Nephron (organoid): ENCODE measurements around the gene SLC16A13.
A peak's percentile ranks its signal among the peaks of the same experiment; 100 is the strongest.

Experiments
- H3K27ac Mint-ChIP-seq, 3 experiments: 2 replicates each; pipeline ENCODE4 v1.8.0; 2020; ENCODE audit warnings: mixed read lengths in 3 of 3, mild to moderate bottlenecking in 2 of 3, moderate library complexity in 1 of 3
- H3K27me3 Mint-ChIP-seq: 2 replicates; pipeline ENCODE4 v1.8.0; 2021; ENCODE audit warnings: low read depth, mild to moderate bottlenecking, moderate library complexity, mixed read lengths
- H3K36me3 Mint-ChIP-seq: 2 replicates; pipeline ENCODE4 v1.8.0; 2020; ENCODE audit warnings: low read depth, mixed read lengths
- H3K4me1 Mint-ChIP-seq: 2 replicates; pipeline ENCODE4 v1.8.0; 2020; ENCODE audit warnings: mixed read lengths
- H3K4me3 Mint-ChIP-seq, 3 experiments: 2 replicates each; pipeline ENCODE4 v1.8.0; 2020; ENCODE audit warnings: mild to moderate bottlenecking in 3 of 3, mixed read lengths in 3 of 3, moderate library complexity in 2 of 3
- H3K9me3 Mint-ChIP-seq: 2 replicates; pipeline ENCODE4 v1.8.0; 2020; ENCODE audit warnings: mixed read lengths
- TF ChIP-seq, protein P1 (sequence below), 3 experiments: fragments of 200-600 bp; sonication (generic); IDR thresholded peaks; one replicate each; pipeline ENCODE4 v1.5.0; 2021; ENCODE audit warnings: antibody characterized with exemption in 3 of 3; ENCODE audit not compliant: unreplicated experiment in 3 of 3

The SLC16A13 gene

DNA sequence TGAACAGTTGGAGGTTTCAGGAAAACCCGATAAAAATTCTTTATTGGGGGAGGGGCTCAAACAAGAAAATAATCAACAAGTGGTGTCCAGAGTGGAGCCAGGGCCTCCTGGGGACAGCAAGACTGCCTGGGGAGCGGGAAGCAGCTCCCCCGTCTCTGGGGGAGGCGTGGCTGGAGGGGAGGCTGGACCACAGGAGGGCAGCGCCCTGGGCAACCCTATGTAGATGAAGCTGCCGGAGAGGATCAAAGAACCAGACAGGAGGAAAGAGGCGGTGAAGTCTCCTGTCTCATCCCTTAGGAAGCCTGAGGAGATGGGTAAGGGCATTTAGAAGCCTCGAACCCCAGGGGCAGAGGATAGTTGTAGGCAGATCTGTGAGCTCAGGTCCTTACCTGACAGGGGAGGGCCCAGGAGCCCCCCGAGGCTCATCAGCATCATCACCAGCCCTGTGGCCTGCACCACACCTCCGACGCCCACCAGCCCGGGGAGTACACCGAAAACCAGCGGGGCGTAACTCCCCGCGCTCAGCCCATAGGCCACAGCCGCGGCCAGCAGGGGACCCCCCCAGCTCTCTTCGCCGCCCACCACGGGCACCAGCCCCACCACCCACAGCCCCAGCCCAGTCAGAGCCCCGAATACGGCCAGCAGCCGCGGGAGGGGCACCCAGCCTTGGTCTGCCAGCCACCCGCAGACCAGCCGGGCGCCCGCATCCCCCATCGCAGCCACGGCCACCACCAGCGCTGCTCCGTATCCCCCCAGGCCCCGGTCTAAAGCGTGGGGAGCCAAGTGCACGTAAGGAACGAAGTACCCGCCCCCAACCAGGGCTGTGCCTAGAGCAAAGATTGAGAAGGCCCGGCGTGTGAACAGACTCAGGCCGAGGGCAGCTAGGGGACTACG, 6.0 kb downstream of the SLC16A13 start:
- Mint-ChIP-seq H3K27ac (peak overlapping the region in 2 of 3 experiments; percentile 38 to 77), H3K27me3 (peaks cover 67% of the 10 kb centered on the region), H3K9me3 (no peaks in the 10 kb centered on the region), H3K4me1 (peaks cover 25% of the 10 kb centered on the region), H3K36me3 (no peaks in the 10 kb centered on the region), H3K4me3 (peak overlapping the region; percentile 76 to 83 (median 83))
- TF ChIP-seq, protein P1, sequence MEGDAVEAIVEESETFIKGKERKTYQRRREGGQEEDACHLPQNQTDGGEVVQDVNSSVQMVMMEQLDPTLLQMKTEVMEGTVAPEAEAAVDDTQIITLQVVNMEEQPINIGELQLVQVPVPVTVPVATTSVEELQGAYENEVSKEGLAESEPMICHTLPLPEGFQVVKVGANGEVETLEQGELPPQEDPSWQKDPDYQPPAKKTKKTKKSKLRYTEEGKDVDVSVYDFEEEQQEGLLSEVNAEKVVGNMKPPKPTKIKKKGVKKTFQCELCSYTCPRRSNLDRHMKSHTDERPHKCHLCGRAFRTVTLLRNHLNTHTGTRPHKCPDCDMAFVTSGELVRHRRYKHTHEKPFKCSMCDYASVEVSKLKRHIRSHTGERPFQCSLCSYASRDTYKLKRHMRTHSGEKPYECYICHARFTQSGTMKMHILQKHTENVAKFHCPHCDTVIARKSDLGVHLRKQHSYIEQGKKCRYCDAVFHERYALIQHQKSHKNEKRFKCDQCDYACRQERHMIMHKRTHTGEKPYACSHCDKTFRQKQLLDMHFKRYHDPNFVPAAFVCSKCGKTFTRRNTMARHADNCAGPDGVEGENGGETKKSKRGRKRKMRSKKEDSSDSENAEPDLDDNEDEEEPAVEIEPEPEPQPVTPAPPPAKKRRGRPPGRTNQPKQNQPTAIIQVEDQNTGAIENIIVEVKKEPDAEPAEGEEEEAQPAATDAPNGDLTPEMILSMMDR (IDR thresholded peaks at IDR 0.05; ENCODE audit: unreplicated experiment in 3 of 3) = no peak

DNA sequence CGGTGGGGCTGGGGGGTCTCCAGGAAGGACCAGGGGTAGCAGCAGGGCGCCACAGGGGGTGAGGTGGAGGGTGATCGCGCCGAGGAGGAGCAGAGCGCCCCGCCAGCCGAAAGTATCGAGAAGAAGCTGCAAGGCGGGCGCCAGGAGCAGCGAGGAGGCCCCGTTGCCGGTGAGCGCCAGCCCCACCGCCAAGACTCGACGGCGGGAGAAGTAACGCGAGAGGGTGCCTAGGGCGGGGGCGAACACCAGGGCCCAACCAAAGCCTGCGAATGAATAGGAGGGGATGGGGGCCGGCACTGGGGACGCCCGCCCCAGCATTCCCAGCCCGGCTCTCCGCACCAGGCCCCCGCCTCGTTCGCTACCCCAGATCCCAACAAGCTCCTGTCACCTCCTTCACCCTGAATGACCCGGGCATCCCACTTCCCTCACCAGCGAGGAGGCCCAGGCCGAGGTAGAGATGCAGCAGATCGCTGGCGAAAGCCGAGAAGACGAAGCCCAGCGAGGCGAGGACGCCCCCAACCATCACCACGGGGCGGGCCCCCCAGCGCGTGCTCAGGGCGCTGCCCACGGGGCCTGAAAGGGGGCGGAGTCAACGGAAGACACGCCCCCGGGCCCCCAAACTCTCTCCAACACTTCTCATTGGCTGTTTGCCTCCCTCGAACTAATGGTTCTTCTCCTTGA, 6.8 kb downstream of the SLC16A13 start:
- Mint-ChIP-seq H3K27me3 (peaks cover 72% of the 10 kb centered on the region), H3K4me1 (peaks cover 28% of the 10 kb centered on the region), H3K9me3 (no peaks in the 10 kb centered on the region), H3K36me3 (no peaks in the 10 kb centered on the region), H3K27ac (peak overlapping the region in 1 of 3 experiments; percentile 46), H3K4me3 (peak overlapping the region; percentile 76 to 83 (median 83))
- TF ChIP-seq, protein P1 (IDR thresholded peaks at IDR 0.05; ENCODE audit: unreplicated experiment in 3 of 3) = no peak

DNA sequence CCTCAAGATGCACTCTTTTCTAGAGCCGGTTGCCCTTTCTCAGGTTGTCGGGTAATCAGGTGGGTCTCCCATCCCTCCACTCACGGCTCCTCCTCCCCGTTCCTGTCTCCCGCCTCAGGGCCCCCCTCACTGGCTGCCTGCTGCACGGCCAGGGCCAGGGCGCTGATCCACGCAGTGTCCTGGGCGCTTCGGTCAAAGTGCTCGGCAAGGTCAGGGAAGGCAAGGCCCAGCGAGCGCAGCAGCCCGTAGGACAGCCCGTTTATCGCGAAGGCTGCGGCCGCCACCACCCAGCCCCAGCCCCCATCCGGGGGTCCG, 7.3 kb downstream of the SLC16A13 start:
- peaks cover 28% of the 10 kb centered on the region for H3K4me1 Mint-ChIP-seq
- H3K36me3 Mint-ChIP-seq = no peaks in the 10 kb centered on the region
- peak overlapping the region; percentile 46 to 83 (median 70) for H3K4me3 Mint-ChIP-seq
- H3K9me3 Mint-ChIP-seq = no peaks in the 10 kb centered on the region
- peaks cover 72% of the 10 kb centered on the region for H3K27me3 Mint-ChIP-seq
- H3K27ac Mint-ChIP-seq = no peak overlapping the region
- TF ChIP-seq, protein P1 (IDR thresholded peaks at IDR 0.05; ENCODE audit: unreplicated experiment in 3 of 3) = no peak

DNA sequence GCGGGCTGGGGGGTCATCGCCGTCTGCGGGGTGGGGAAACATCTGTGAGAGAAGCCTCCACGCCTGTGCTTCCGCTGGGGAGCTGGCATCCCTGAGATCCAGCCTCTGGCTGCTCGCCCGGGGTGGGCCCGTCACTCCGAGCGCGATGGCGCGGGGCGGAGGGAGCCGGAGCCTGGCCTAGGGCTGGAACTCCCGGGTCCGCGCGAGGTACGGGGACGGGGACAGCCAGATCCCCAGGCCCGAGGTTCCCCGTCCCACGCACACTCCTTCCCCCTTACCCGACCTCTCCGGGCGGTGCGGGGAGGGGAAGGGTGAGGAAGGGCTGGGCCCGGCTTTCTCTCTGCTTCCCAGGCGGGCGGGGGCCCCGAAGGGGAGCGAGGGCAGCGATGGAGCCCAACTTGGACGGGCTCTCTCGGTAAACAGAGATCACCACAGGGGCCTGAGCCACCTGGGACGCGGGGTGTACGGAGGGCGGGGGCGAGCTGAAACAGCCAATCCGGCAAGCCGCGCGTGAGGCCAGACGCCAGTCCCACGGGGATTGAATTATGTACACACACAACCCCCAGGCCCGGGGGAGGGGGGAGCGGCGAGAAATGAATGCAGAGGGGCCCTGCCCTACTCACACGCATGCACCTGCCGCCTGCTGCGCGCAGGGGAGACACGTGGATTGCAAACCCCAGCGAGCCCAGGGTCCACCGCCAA, 7.8 kb downstream of the SLC16A13 start, which contains the start of gene SLC16A11:
SLC16A11 (minus strand) TSS at position 596 of the 702 bp plus-strand sequence; CDS start at position 17, 579 bp downstream.
- Mint-ChIP-seq H3K4me1 (peaks cover 28% of the 10 kb centered on the region), H3K4me3 (peak within 1 kb of the TSS; percentile 46 to 83 (median 70)), H3K27me3 (peaks cover 72% of the 10 kb centered on the region), H3K9me3 (no peaks in the 10 kb centered on the region), H3K27ac (no peak within 1 kb of the TSS), H3K36me3 (no peaks in the 10 kb centered on the region)
- TF ChIP-seq, protein P1 (IDR thresholded peaks at IDR 0.05; ENCODE audit: unreplicated experiment in 3 of 3) = no peak

DNA sequence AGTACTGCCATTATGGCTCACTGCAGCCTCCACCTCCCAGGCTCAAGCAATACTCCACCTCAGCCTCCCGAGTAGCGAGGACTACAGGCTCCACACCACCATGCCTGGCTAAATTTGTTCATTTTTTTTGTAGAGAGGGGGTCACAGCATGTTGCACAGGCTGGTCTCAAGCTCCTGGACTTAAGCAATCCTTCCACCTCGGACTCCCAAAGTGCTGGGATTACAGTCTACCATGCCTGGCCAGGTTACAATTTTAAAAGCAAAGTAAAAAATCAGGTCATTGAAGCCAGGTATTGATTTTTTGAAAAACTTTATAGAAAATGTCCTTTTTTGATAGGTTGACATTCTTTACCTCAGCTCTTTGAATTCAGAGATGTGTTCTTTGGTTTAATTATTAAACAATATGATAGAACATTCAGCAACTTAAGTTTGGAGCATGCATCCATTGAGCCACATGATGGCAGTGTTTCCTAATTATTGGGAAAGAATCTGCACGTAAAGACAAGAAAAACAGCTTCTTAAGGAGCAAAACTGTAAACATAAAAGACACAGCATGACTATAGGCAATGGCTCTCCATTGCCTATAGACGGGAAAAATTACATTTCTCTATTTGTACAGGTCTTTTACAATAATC, 9.8 kb downstream of the SLC16A13 start:
- Mint-ChIP-seq H3K9me3 (no peaks in the 10 kb centered on the region), H3K27ac (peak overlapping the region; percentile 0 to 67 (median 19)), H3K4me1 (peaks cover 35% of the 10 kb centered on the region)

More for the DNA sequence above, 9.8 kb downstream of the SLC16A13 start:
- Mint-ChIP-seq H3K27me3 (peaks cover 66% of the 10 kb centered on the region), H3K36me3 (no peaks in the 10 kb centered on the region), H3K4me3 (peak overlapping the region; percentile 59 to 77 (median 75))
- TF ChIP-seq, protein P1 (IDR thresholded peaks at IDR 0.05; ENCODE audit: unreplicated experiment in 3 of 3) = peak; percentile 89 to 95 (median 91)
